OCI-LY7 (cell line): ENCODE data around the gene PPM1M. TPM values are rescaled to one million over a fixed set of nuclear protein-coding genes. Genes with fewer than 3 reads are reported as not detected.
"Not testable (repeated sequence)": the region's sequence is repeated elsewhere in the genome, so short reads cannot be mapped to it uniquely, and the experiment has no call there.

Source experiments
- BruUV-seq: library from RNA; stranded (reverse); fragments of 400-500 nt; replicated peaks from 2 replicates; lab custom pipeline; 2021; lab: Mats Ljungman, UMichigan
- CTCF ChIA-PET: fragments of 300-600 bp; sonication (Branson Sonifier 250); formaldehyde crosslinking; loops from one replicate; lab custom pipeline; 2022; ENCODE audit warnings: antibody characterized with exemption; ENCODE audit not compliant: unreplicated experiment; lab: Charles Lee
- POLR2A ChIA-PET: fragments of 300-600 bp; sonication (Branson Sonifier 250); formaldehyde crosslinking; loops from one replicate; lab custom pipeline; 2022; ENCODE audit warnings: antibody characterized with exemption; lab: Charles Lee
- DNase-seq: peaks from one replicate; pipeline ENCODE4 v3.0.0-alpha.2; 2015; ENCODE audit warnings: low spot score
- H2AFZ ChIP-seq: fragments of 200-600 bp; sonication (generic), shearing (Covaris generic); 2 replicates; pipeline ENCODE4 v1.6.1; 2014; ENCODE audit warnings: mild to moderate bottlenecking, antibody characterized with exemption, low read length, moderate library complexity
- H3K27ac ChIP-seq: fragments of 200-600 bp; sonication (generic); 2 replicates; pipeline ENCODE4 v1.5.1; 2014; ENCODE audit warnings: mixed run types, low read depth, mild to moderate bottlenecking, moderate library complexity, low read length, inconsistent platforms; ENCODE audit not compliant: poor library complexity, severe bottlenecking
- H3K36me3 ChIP-seq: fragments of 200-600 bp; sonication (generic); 2 replicates; pipeline ENCODE4 v1.6.1; 2014; ENCODE audit warnings: mild to moderate bottlenecking, antibody characterized with exemption, low read length, moderate library complexity, mixed read lengths; ENCODE audit not compliant: insufficient read depth
- H3K4me1 ChIP-seq: fragments of 200-600 bp; sonication (generic); 2 replicates; pipeline ENCODE4 v1.5.1; 2014; ENCODE audit warnings: mild to moderate bottlenecking, low read length; ENCODE audit not compliant: insufficient read depth, poor library complexity, severe bottlenecking
- H3K4me2 ChIP-seq: fragments of 200-600 bp; sonication (generic); 2 replicates; pipeline ENCODE4 v1.6.1; 2014; ENCODE audit warnings: mild to moderate bottlenecking, low read length
- H3K4me3 ChIP-seq: fragments of 200-600 bp; sonication (generic); 2 replicates; pipeline ENCODE4 v1.5.1; 2014; ENCODE audit warnings: mild to moderate bottlenecking, low read depth, low read length; ENCODE audit not compliant: poor library complexity, severe bottlenecking
- H3K79me2 ChIP-seq: fragments of 200-600 bp; sonication (generic); 2 replicates; pipeline ENCODE4 v1.6.1; 2016; ENCODE audit warnings: low read depth, mild to moderate bottlenecking, low read length, moderate library complexity, mixed read lengths; ENCODE audit not compliant: insufficient read depth
- H3K9me2 ChIP-seq: fragments of 200-600 bp; sonication (generic); 2 replicates; pipeline ENCODE4 v1.6.1; 2016; ENCODE audit warnings: mild to moderate bottlenecking, low read length, mixed read lengths; ENCODE audit not compliant: insufficient read depth
- H3K9me3 ChIP-seq: fragments of 200-600 bp; sonication (generic); 2 replicates; pipeline ENCODE4 v1.6.1; 2014; ENCODE audit warnings: mild to moderate bottlenecking, mixed run types, low read length, mixed read lengths
- H4K20me1 ChIP-seq: fragments of 200-600 bp; sonication (generic); 2 replicates; pipeline ENCODE4 v1.6.1; 2014; ENCODE audit warnings: mild to moderate bottlenecking, antibody characterized with exemption, low read length, moderate library complexity, mixed read lengths; ENCODE audit not compliant: insufficient read depth
- CTCF ChIP-seq: fragments of 200-600 bp; sonication (generic); conservative IDR thresholded peaks from 2 replicates; pipeline ENCODE4 v1.5.1; 2014; ENCODE audit warnings: mild to moderate bottlenecking, antibody characterized with exemption, low read length, moderate library complexity, mixed read lengths
- EZH2phosphoT487 ChIP-seq: fragments of 200-600 bp; sonication (generic); IDR thresholded peaks from 2 replicates; pipeline ENCODE4 v1.6.1; 2018; ENCODE audit warnings: low read depth, borderline replicate concordance, mild to moderate bottlenecking, mixed run types, antibody characterized with exemption, low read length, moderate library complexity, mixed read lengths
- intact Hi-C: fragments of 100-400 bp; cut with micrococcal nuclease; formaldehyde crosslinking; loops from one replicate; pipeline ENCODE4 v1.10.0; 2022; ENCODE audit not compliant: unreplicated experiment
- total RNA-seq, 2 experiments: library from RNA; depleted of rRNA in 1 of 2; stranded (reverse); fragments of >200 nt in 1 of 2; shearing (Covaris generic) in 1 of 2; gene quantifications; 2 replicates each; pipeline ENCODE4 v1.2.3, GENCODE V29; 2014 to 2022

The PPM1M gene
- total RNA-seq, 2 experiments from 2014 or later, result 4.4 to 15.6 TPM

- H2AFZ ChIP-seq, result no peak overlapping the region
- no TSS peak for BruUV-seq
- peaks cover 35% of the 10 kb centered on the region for H3K4me1 ChIP-seq
- POLR2A ChIA-PET, result no interaction called here
- H3K79me2 ChIP-seq, result peaks cover 100% of the 10 kb centered on the region
- H3K9me2 ChIP-seq, result no peaks in the 10 kb centered on the region
- CTCF ChIA-PET, result no interaction called here
- no peak overlapping the region for H3K4me2 ChIP-seq
- peaks cover 91% of the 10 kb centered on the region for H3K36me3 ChIP-seq
- no peak overlapping the region for H3K27ac ChIP-seq
- intact Hi-C loops, result no loop called here
- TF ChIP-seq CTCF (no peak), EZH2phosphoT487 (no peak)
- H3K9me3 ChIP-seq, result peaks cover 4% of the 10 kb centered on the region; the same call in 1 of the 2 replicates
- DNase-seq, result no peak
- H3K4me3 ChIP-seq, result no peak overlapping the region
- H4K20me1 ChIP-seq, result peaks cover 47% of the 10 kb centered on the region
Observed at GRCh38 chr3:52272831-52273230, 27.3 kb downstream of the PPM1M start.

- H3K9me2 ChIP-seq, BruUV-seq, intact Hi-C loops, DNase-seq, H3K9me3 ChIP-seq, H3K27ac ChIP-seq, H2AFZ ChIP-seq, CTCF ChIA-PET, H3K4me2 ChIP-seq, H3K4me3 ChIP-seq, POLR2A ChIA-PET: not testable (repeated sequence)
- Histone ChIP-seq H3K4me1 (peaks cover 44% of the 10 kb centered on the region), H3K36me3 (peaks cover 72% of the 10 kb centered on the region), H4K20me1 (peaks cover 38% of the 10 kb centered on the region), H3K79me2 (peaks cover 84% of the 10 kb centered on the region)
Observed at GRCh38 chr3:52274781-52275180, 29.2 kb downstream of the PPM1M start.

DNA sequence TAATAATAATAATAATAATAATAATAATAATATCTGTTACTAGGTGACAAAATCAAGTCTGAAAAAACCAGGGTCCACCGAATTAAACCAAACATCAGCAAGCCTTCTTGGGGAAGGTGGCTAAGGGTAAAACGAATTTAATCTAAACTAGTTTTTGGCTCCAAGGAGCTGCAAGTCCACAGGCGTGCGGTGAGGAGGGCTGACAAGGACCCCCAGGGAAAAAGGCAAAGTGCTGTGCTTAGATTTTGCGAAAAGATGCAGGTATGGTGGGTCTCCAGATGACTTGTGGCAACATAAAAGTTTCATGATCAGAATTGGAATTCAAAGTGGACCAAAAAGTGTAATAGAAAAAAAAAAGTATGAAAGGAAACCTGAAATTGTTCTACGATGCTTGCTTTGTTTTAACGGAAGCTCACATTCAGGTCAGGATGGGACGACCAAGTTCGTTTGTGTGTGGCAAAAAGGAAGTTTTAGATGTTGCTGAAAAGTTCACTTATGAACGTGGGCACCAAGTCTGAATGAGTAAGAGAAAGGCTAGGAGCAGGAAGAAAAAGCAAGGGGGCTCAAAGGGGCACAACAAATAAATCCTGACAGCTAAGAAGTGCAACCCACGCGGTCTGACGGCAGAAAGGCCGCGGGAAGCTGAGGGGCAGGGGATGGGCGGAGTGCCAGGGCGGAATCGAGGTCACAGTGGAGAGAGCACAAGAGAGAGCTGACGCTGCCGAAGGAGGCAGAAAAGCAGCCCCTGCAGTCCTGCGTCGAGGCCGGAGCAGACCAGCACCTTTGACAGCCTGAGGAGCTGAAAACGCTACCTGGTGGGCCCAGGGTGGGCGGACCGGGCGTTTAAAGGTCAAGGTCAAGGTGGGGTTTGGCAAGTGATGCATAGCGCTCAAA, 31.8 kb downstream of the PPM1M start:
- H3K27ac ChIP-seq, result peak overlapping the region; percentile 67
- CTCF ChIA-PET, result interaction anchor here (0.9 kb wide), 1 partner anchor 46 kb away, joined by 3 read pairs; no protein-coding TSS in a partner anchor
- intact Hi-C loops, result no loop called here
- peak overlapping the region; percentile 70 for H3K4me3 ChIP-seq
- H4K20me1 ChIP-seq, result peaks cover 35% of the 10 kb centered on the region
- H3K36me3 ChIP-seq, result peaks cover 47% of the 10 kb centered on the region
- TF ChIP-seq EZH2phosphoT487, result no peak
- no peak for TF ChIP-seq CTCF
- peaks cover 4% of the 10 kb centered on the region; the same call in 1 of the 2 replicates for H3K9me3 ChIP-seq
- no peak overlapping the region for H2AFZ ChIP-seq
- TSS peak; percentile 59 for BruUV-seq
- no peaks in the 10 kb centered on the region for H3K9me2 ChIP-seq
- H3K4me2 ChIP-seq, result peak overlapping the region; percentile 94
- peaks cover 34% of the 10 kb centered on the region for H3K4me1 ChIP-seq
- POLR2A ChIA-PET, result interaction anchor here (0.6 to 2.5 kb wide), 17 partner anchors 9 to 613 kb away, joined by 3 to 8 read pairs (median 4); partner anchors contain the start of genes GLYCTK and TLR9
- DNase-seq, result peak; percentile 75
- peaks cover 58% of the 10 kb centered on the region for H3K79me2 ChIP-seq
